Breast epithelium (tissue), 4 donors: ENCODE results near the gene ASCC3. TPM values are rescaled to one million over a fixed set of nuclear protein-coding genes. Genes with fewer than 3 reads are reported as not detected.
"Not testable (repeated sequence)": the region's sequence is repeated elsewhere in the genome, so short reads cannot be mapped to it uniquely, and the experiment has no call there.

Source experiments
- DNase-seq, 2 donors: peaks; one replicate each; pipeline ENCODE4 v3.0.0-alpha.2; 2019; ENCODE audit warnings: low spot score in 2 of 2
- H3K27ac ChIP-seq, 2 donors: fragments of 200-600 bp; sonication (generic) in 1 of 2; one replicate each; pipeline ENCODE4 v1.5.1; 2016 to 2019; ENCODE audit warnings: mild to moderate bottlenecking in 1 of 2
- H3K27me3 ChIP-seq, 2 donors: fragments of 200-600 bp; sonication (generic) in 1 of 2; one replicate each; pipeline versions ENCODE4 v1.5.1 to v1.6.0; 2017 to 2019; ENCODE audit warnings: control low read depth in 1 of 2, mild to moderate bottlenecking in 1 of 2
- H3K36me3 ChIP-seq: fragments of 200-600 bp; one replicate; pipeline ENCODE4 v1.5.1; 2019
- H3K4me1 ChIP-seq, 2 donors: fragments of 200-600 bp; sonication (generic); one replicate each; pipeline ENCODE4 v1.5.1; 2016 to 2019; ENCODE audit warnings: control low read depth in 1 of 2
- H3K4me3 ChIP-seq, 3 donors: fragments of 200-600 bp; sonication (generic); 1 replicate in 2 of 3; 2 replicates in 1 of 3; pipeline ENCODE4 v1.5.1; 2016 to 2019; ENCODE audit warnings: mild to moderate bottlenecking in 3 of 3, moderate library complexity in 2 of 3
- H3K9me3 ChIP-seq, 2 donors: fragments of 200-600 bp; sonication (generic) in 1 of 2; one replicate each; pipeline ENCODE4 v1.5.1; 2016 to 2019; ENCODE audit warnings: control low read depth in 1 of 2
- POLR2A ChIP-seq: fragments of 450-650 bp; IDR thresholded peaks from one replicate; pipeline ENCODE4 v1.6.1; 2016; ENCODE audit warnings: antibody characterized with exemption, mild to moderate bottlenecking, moderate library complexity
- POLR2AphosphoS5 ChIP-seq, 3 donors: sonication (generic); formaldehyde crosslinking; IDR thresholded peaks; one replicate each; pipeline ENCODE4 v1.6.1; 2017; ENCODE audit warnings: antibody characterized with exemption in 3 of 3
- intact Hi-C: fragments of 100-400 bp; cut with DNase I; formaldehyde crosslinking; loops from one replicate; pipeline ENCODE4 v1.15.1; 2023; ENCODE audit warnings: low total_unique reads
- total RNA-seq, 3 donors: library from RNA; depleted of rRNA; stranded (reverse); fragments of >200 nt; gene quantifications; one replicate each; pipeline ENCODE4 v1.1.0, GENCODE V29; 2016
- TF ChIP-seq, protein P1 (sequence below), 3 donors: fragments of 450-650 bp; IDR thresholded peaks; one replicate each; pipeline ENCODE4 v1.5.1; 2016 to 2017; ENCODE audit warnings: antibody characterized with exemption in 3 of 3, mild to moderate bottlenecking in 3 of 3, moderate library complexity in 3 of 3

ASCC3 gene
- total RNA-seq, 3 donors from 2014 or later: 23.5 to 49.3 (median 44.6) TPM

DNA sequence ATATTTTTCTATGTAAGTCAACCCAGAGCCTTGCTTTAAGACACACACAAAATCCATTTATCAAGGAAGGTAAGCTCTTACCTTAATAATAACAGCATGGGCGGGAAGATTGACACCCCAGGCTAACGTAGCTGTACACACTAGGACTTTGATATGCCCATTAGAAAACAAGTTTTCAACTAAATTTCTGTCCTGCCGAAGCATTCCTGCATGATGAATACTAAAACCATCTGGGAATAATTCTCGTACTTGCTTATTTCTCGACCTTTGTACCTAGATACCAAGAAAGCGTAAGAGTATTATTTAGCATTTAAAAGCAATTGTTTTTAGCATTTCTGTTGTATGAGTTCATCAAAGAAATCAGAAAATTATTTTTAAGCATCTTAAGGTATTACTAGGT, 218.9 kb downstream of the ASCC3 start:
- Histone ChIP-seq H3K27ac (no peak overlapping the region), H3K4me3 (no peak overlapping the region), H3K9me3 (no peaks in the 10 kb centered on the region), H3K36me3 (no peaks in the 10 kb centered on the region), H3K4me1 (no peaks in the 10 kb centered on the region), H3K27me3 (no peaks in the 10 kb centered on the region)
- no peak for DNase-seq
- TF ChIP-seq, protein P1, sequence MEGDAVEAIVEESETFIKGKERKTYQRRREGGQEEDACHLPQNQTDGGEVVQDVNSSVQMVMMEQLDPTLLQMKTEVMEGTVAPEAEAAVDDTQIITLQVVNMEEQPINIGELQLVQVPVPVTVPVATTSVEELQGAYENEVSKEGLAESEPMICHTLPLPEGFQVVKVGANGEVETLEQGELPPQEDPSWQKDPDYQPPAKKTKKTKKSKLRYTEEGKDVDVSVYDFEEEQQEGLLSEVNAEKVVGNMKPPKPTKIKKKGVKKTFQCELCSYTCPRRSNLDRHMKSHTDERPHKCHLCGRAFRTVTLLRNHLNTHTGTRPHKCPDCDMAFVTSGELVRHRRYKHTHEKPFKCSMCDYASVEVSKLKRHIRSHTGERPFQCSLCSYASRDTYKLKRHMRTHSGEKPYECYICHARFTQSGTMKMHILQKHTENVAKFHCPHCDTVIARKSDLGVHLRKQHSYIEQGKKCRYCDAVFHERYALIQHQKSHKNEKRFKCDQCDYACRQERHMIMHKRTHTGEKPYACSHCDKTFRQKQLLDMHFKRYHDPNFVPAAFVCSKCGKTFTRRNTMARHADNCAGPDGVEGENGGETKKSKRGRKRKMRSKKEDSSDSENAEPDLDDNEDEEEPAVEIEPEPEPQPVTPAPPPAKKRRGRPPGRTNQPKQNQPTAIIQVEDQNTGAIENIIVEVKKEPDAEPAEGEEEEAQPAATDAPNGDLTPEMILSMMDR (IDR thresholded peaks at IDR 0.05): no peak
- TF ChIP-seq POLR2A (no peak), POLR2AphosphoS5 (IDR thresholded peaks at IDR 0.05) (no peak)
- intact Hi-C loops: no loop called here

- TF ChIP-seq, protein P1 (IDR thresholded peaks at IDR 0.05): no peak
- TF ChIP-seq POLR2A (no peak), POLR2AphosphoS5 (IDR thresholded peaks at IDR 0.05) (no peak)
- Histone ChIP-seq H3K4me1 (no peaks in the 10 kb centered on the region), H3K36me3 (no peaks in the 10 kb centered on the region), H3K27me3 (no peaks in the 10 kb centered on the region), H3K27ac (no peak overlapping the region), H3K9me3 (no peaks in the 10 kb centered on the region), H3K4me3 (no peak overlapping the region)
- intact Hi-C loops: no loop called here
- DNase-seq: no peak
These were observed 222.6 kb downstream of the ASCC3 start for GRCh38 chr6:100658486-100658885.

DNA sequence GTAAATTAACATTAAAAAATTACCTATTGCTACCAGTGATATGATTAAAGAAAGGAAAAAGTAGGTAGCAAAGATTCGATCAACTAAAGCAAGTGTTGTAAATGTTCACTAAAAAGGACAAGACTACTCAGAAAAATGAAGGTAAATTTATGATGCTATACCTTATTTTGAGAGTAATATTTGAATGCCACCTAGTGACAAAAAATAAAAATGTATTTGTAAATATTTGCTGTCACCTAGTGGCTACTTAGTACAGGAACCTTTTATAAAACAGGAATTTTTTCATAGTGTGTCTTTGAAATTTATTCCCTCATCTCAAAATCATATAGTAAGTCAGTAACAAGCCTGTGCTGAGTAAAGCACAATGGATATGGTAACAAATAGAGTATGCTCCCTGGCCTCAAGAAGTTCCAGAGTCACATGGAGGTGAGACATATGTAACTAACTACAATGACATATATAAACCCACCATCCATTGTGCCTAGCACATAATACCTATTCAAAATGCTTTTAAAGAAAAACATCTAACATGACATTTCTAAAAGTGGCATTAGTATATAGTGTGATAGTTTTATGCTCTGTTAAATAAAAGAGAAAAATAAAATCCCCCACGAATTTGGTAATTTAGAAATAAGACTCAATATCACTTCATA, 223.3 kb downstream of the ASCC3 start:
- DNase-seq: no peak
- Histone ChIP-seq H3K27me3 (no peaks in the 10 kb centered on the region), H3K36me3 (no peaks in the 10 kb centered on the region), H3K4me1 (no peaks in the 10 kb centered on the region), H3K27ac (no peak overlapping the region), H3K9me3 (no peaks in the 10 kb centered on the region), H3K4me3 (no peak overlapping the region)
- TF ChIP-seq, protein P1 (IDR thresholded peaks at IDR 0.05): peak; percentile 19 to 47 (median 40)
- TF ChIP-seq POLR2AphosphoS5 (IDR thresholded peaks at IDR 0.05) (no peak), POLR2A (no peak)
- intact Hi-C loops: no loop called here

GRCh38 chr6:100641147-100641546, 240.0 kb downstream of the ASCC3 start:
- peaks cover 10% of the 10 kb centered on the region for H3K36me3 ChIP-seq
- H3K4me1 ChIP-seq, H3K9me3 ChIP-seq, H3K27ac ChIP-seq, H3K27me3 ChIP-seq, DNase-seq, intact Hi-C loops, H3K4me3 ChIP-seq: not testable (repeated sequence)

DNA sequence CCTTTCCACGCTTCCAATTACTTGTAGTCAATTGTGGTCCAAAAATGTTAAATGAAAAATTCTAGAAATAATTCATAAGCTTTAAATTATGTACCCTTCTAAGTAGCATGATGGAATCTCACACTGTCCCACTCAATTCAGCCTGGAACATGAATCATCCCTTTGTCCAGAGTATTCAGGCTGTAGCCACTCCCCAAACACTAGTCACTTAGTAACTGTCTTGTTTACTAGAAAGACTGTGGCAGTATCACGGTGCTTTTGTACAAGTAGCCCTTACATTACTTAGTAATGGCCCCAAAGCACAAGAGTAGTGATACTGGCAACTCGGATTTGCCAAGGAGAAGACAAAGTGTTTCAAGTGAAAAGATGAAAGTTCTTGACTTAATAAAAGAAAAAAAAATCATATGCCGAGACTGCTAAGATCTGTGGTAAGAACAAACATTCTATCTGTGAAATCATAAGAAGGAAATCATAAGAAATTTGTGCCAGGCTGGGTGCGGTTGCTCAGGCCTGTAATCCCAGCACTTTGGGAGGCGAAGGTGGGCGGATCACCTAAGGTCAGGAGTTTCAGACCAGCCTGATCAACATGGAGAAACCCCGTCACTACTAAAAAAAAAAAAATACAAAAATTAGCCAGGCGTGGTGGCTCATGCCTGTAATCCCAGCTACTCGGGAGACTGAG, 247.9 kb downstream of the ASCC3 start:
- Histone ChIP-seq H3K9me3 (no peaks in the 10 kb centered on the region), H3K4me3 (no peak overlapping the region), H3K27me3 (no peaks in the 10 kb centered on the region), H3K27ac (no peak overlapping the region), H3K36me3 (no peaks in the 10 kb centered on the region), H3K4me1 (no peaks in the 10 kb centered on the region)
- intact Hi-C loops: no loop called here
- TF ChIP-seq POLR2AphosphoS5 (IDR thresholded peaks at IDR 0.05): no peak
- TF ChIP-seq, protein P1 (IDR thresholded peaks at IDR 0.05): no peak
- TF ChIP-seq POLR2A: no peak
- no peak for DNase-seq
